ENCODE data around the gene ACTN2.

GRCh38 chr1:236748268-236748870 lies 62.1 kb downstream of the ACTN2 start:
- TF ChIP-seq POLR2AphosphoS5 (IDR thresholded peaks at IDR 0.05), result no peak
- no peak for TF ChIP-seq CTCF (IDR thresholded peaks at IDR 0.05)
